Spleen (tissue), 7 donors: ENCODE data around the gene PANK4.

Experiments
- CTCF ChIP-seq, 11 experiments: fragments of 200-600 bp in 7 of 11; fragments of 450-650 bp in 4 of 11; sonication (generic) in 4 of 11; IDR thresholded peaks in 8 of 11; conservative IDR thresholded peaks in 3 of 11; 1 replicate in 7 of 11; 2 replicates in 4 of 11; pipeline versions ENCODE4 v1.4.0 to v1.8.0; 2016 to 2021; ENCODE audit warnings: antibody characterized with exemption in 11 of 11, inconsistent platforms in 4 of 11, mild to moderate bottlenecking in 1 of 11
- POLR2A ChIP-seq, 3 donors: fragments of 450-650 bp; IDR thresholded peaks; one replicate each; pipeline ENCODE4 v1.5.1; 2017; ENCODE audit warnings: antibody characterized with exemption in 3 of 3, mild to moderate bottlenecking in 1 of 3
- donor health status: DM: no; HTN: no; CAD: no; lungs with moderate emphysema.
- donor health status: DM: no; HTN: no; CAD: no.
- donor health status: DM: no; HTN: no; CAD: no.

GRCh38 chr1:2512862-2513421 is 13.5 kb downstream of the PANK4 start:
- TF ChIP-seq CTCF (IDR thresholded peaks at IDR 0.05 in 8 of 11, conservative IDR thresholded peaks at IDR 0.05 in 3 of 11) (no peak), POLR2A (IDR thresholded peaks at IDR 0.05) (no peak)
